Peyer's patch (tissue), 4 donors: ENCODE results near the gene NAV2.

Experiments used
- POLR2A ChIP-seq, 2 donors: fragments of 450-650 bp; IDR thresholded peaks; one replicate each; pipeline ENCODE4 v1.5.1; 2017; ENCODE audit warnings: antibody characterized with exemption in 2 of 2, mild to moderate bottlenecking in 2 of 2, moderate library complexity in 2 of 2
- TF ChIP-seq, protein P1 (sequence below), 6 experiments: fragments of 450-650 bp in 4 of 6; fragments of 200-600 bp in 2 of 6; sonication (generic) in 1 of 6; IDR thresholded peaks; one replicate each; pipeline ENCODE4 v1.5.1; 2017 to 2019; ENCODE audit warnings: antibody characterized with exemption in 6 of 6, mild to moderate bottlenecking in 3 of 6, moderate library complexity in 1 of 6

GRCh38 chr11:19953909-19954308, 241.3 kb downstream of the NAV2 start:
- TF ChIP-seq, protein P1, sequence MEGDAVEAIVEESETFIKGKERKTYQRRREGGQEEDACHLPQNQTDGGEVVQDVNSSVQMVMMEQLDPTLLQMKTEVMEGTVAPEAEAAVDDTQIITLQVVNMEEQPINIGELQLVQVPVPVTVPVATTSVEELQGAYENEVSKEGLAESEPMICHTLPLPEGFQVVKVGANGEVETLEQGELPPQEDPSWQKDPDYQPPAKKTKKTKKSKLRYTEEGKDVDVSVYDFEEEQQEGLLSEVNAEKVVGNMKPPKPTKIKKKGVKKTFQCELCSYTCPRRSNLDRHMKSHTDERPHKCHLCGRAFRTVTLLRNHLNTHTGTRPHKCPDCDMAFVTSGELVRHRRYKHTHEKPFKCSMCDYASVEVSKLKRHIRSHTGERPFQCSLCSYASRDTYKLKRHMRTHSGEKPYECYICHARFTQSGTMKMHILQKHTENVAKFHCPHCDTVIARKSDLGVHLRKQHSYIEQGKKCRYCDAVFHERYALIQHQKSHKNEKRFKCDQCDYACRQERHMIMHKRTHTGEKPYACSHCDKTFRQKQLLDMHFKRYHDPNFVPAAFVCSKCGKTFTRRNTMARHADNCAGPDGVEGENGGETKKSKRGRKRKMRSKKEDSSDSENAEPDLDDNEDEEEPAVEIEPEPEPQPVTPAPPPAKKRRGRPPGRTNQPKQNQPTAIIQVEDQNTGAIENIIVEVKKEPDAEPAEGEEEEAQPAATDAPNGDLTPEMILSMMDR (IDR thresholded peaks at IDR 0.05): peak in 3 of 6 experiments; percentile 19 to 34 (median 22)
- no peak for TF ChIP-seq POLR2A (IDR thresholded peaks at IDR 0.05)
